ENCODE measurements around the gene TMEM203.

Gene TMEM203

DNA sequence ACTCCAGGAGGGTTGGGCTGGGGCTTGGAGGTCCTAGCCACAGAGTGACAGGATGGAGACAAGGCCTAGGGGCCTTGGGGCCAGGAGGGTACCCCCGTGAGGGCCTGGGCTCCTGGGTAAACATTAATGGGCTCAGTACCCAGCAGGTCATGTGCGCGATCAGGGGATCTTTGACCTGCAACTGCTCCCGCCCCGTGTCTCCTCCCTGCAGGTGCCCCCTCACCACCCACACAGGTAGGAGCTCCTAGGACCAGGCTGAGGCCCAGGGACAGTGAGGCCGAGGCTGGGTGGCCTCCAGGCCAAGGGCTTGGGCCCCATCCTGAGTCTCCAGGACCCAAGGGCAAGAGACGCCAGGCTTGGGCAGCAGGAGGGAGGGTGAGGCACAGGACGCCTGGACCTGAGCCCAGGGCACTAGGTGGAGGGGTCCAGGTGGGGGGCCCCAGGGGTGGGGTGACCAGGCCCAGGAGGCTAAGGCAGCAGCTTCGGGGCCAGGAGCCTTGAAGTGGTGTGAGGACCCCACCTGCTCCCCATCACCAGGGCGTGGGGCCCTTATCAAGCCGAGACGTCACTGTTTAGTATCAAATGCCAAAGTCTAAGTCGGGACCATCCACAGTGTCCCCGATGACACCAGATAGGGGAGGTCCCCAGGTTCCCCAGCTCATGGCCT, 25.4 kb upstream of the TMEM203 start, which contains the start of gene SLC34A3:
TSS of gene SLC34A3 (plus strand) at position 197 of the 667 bp plus-strand sequence. CDS start 802 bp downstream, outside the sequence.
- TF ChIP-seq, protein P1, sequence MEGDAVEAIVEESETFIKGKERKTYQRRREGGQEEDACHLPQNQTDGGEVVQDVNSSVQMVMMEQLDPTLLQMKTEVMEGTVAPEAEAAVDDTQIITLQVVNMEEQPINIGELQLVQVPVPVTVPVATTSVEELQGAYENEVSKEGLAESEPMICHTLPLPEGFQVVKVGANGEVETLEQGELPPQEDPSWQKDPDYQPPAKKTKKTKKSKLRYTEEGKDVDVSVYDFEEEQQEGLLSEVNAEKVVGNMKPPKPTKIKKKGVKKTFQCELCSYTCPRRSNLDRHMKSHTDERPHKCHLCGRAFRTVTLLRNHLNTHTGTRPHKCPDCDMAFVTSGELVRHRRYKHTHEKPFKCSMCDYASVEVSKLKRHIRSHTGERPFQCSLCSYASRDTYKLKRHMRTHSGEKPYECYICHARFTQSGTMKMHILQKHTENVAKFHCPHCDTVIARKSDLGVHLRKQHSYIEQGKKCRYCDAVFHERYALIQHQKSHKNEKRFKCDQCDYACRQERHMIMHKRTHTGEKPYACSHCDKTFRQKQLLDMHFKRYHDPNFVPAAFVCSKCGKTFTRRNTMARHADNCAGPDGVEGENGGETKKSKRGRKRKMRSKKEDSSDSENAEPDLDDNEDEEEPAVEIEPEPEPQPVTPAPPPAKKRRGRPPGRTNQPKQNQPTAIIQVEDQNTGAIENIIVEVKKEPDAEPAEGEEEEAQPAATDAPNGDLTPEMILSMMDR (conservative IDR thresholded peaks at IDR 0.05; ENCODE audit: control insufficient read depth, insufficient read depth, low read depth, low read length) = no peak
- no peak for DNase-seq (ENCODE audit: low read depth)
- no peak within 1 kb of the TSS for H3K4me3 ChIP-seq (ENCODE audit: control insufficient read depth, low read depth, low read length)

GRCh38 chr9:137229903-137230704, 24.7 kb upstream of the TMEM203 start:
- H3K4me3 ChIP-seq (ENCODE audit: control insufficient read depth, low read depth, low read length) = no peak overlapping the region
- no peak for DNase-seq (ENCODE audit: low read depth)
- TF ChIP-seq, protein P1 (conservative IDR thresholded peaks at IDR 0.05; ENCODE audit: control insufficient read depth, insufficient read depth, low read depth, low read length) = no peak

DNA sequence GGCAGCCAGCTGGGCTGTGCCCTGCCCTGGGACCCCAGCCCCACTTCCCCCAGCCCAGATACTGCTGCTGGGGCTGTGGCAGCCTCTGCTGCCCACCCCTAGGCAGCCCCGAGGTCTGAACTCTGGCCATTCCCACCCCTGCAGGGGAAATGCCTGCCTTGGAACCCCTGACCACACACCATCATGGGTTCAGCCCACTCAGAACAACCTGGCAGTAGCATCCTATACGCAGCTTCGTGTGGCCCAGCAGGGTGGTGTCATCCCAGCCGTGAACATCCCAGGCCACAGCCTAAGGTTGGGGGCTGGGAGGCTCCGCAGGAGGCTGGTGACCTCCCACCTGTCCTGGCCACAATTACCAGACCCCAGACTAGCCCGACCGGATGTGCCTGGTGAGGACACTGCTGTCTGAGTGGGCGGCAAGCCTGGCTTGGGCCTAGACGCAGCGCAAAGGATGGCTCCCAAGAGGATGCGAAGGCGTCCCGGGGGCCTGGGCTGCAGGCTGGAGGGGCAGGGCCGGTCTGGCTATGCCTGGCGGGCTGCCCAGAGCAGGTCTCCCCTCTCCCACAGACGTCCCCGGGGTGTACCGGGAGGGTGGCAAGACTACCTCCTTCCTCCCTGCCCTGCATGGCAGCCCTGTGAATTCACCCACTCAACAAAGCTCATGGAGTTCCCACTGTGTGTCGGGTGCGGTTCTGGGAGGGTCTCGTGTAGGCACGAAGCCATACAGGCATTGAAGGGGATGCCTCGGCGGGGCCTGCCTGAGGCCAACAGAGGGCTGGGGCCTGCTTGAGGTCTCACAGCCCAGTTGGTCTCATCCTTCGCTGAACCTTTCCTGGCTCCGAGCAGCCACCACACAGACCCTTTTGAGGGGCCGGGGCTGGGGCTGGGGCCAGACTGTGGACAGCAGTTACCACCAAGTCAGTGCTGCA, 23.8 kb upstream of the TMEM203 start:
- TF ChIP-seq, protein P1 (conservative IDR thresholded peaks at IDR 0.05; ENCODE audit: control insufficient read depth, insufficient read depth, low read depth, low read length) = no peak
- no peak overlapping the region for H3K4me3 ChIP-seq (ENCODE audit: control insufficient read depth, low read depth, low read length)
- DNase-seq (ENCODE audit: low read depth) = no peak

GRCh38 chr9:137228506-137228967, 23.1 kb upstream of the TMEM203 start:
- H3K4me3 ChIP-seq (ENCODE audit: control insufficient read depth, low read depth, low read length) = no peak overlapping the region
- no peak for DNase-seq (ENCODE audit: low read depth)
- TF ChIP-seq, protein P1 (conservative IDR thresholded peaks at IDR 0.05; ENCODE audit: control insufficient read depth, insufficient read depth, low read depth, low read length) = no peak

DNA sequence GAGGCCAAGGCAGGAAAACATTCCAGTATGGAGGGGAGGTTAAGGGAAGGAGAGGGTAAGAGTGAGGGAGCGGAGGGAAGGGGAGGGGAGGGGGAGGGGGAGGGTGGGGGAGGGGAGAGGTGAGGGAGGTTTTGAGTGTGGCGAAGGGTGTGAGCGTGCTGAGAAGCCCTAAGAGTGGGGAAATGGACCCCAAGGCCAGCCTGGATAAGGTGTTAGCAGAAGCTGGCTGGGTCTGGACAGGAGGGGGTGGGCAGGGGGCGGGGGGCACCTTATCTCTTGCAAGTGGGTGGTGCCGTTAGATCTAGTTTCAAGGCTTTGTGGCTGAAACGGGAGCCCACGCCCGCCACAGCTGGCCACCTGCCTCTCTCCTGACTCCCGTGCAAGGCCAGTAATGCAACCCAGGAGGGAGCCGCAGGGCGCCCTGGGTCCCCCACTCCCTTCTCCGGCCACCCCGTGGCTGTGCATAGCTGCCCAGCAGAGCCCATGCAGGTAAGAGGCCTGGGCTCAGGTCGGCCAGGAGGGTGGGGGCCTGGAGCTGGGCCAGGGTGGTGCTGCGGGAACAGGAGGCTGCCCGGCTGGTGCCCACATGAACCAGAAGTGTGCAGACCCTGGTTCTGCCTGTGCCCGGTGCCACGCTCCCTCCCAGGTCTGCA, 22.5 kb upstream of the TMEM203 start:
- TF ChIP-seq, protein P1 (conservative IDR thresholded peaks at IDR 0.05; ENCODE audit: control insufficient read depth, insufficient read depth, low read depth, low read length) = no peak
- DNase-seq (ENCODE audit: low read depth) = no peak

More for the DNA sequence above, 22.5 kb upstream of the TMEM203 start:
- no peak overlapping the region for H3K4me3 ChIP-seq (ENCODE audit: control insufficient read depth, low read depth, low read length)

All from fibroblast of mammary gland (primary cell).